Right forelimb (tissue), 1 donor: ENCODE data around the gene KLHL30.

Experiments
- DNase-seq: peaks from one replicate; pipeline ENCODE4 v3.0.0-alpha.2; 2018

The KLHL30 gene

GRCh38 chr2:238132463-238133450 lies 5.7 kb upstream of the KLHL30 start:
- no peak for DNase-seq

- DNase-seq: no peak
Measured at GRCh38 chr2:238133499-238134392, 4.7 kb upstream of the KLHL30 start.

- no peak for DNase-seq
Measured at GRCh38 chr2:238134393-238134785, 4.1 kb upstream of the KLHL30 start.

- no peak for DNase-seq
Measured at GRCh38 chr2:238135601-238136150, 2.8 kb upstream of the KLHL30 start.

- no peak for DNase-seq
Measured at GRCh38 chr2:238136820-238137537, 1.5 kb upstream of the KLHL30 start.

- no peak for DNase-seq
Measured at GRCh38 chr2:238137885-238138284, 583 bp upstream of the KLHL30 start.

GRCh38 chr2:238139196-238140039 lies 950 bp downstream of the KLHL30 start:
- no peak for DNase-seq

- no peak for DNase-seq
Measured at GRCh38 chr2:238140040-238140439, 1.6 kb downstream of the KLHL30 start.

- no peak for DNase-seq
Measured at GRCh38 chr2:238140721-238141540, 2.5 kb downstream of the KLHL30 start.

GRCh38 chr2:238141541-238142318 lies 3.3 kb downstream of the KLHL30 start:
- no peak for DNase-seq

GRCh38 chr2:238142382-238143205 lies 4.1 kb downstream of the KLHL30 start:
- no peak for DNase-seq

GRCh38 chr2:238143239-238143951 lies 4.9 kb downstream of the KLHL30 start:
- DNase-seq: no peak

GRCh38 chr2:238144262-238144661 lies 5.8 kb downstream of the KLHL30 start:
- DNase-seq: no peak

GRCh38 chr2:238145046-238145445 lies 6.6 kb downstream of the KLHL30 start:
- DNase-seq: no peak

- DNase-seq: no peak
Measured at GRCh38 chr2:238145851-238146250, 7.4 kb downstream of the KLHL30 start.

GRCh38 chr2:238146884-238147544 lies 8.5 kb downstream of the KLHL30 start:
- no peak for DNase-seq

- DNase-seq: no peak
Measured at GRCh38 chr2:238148981-238149380, 10.5 kb downstream of the KLHL30 start.
